ENCODE data around the gene KCNRG.
"Not testable (repeated sequence)": the region's sequence is repeated elsewhere in the genome, so short reads cannot be mapped to it uniquely, and the experiment has no call there.

The KCNRG gene, protein sequence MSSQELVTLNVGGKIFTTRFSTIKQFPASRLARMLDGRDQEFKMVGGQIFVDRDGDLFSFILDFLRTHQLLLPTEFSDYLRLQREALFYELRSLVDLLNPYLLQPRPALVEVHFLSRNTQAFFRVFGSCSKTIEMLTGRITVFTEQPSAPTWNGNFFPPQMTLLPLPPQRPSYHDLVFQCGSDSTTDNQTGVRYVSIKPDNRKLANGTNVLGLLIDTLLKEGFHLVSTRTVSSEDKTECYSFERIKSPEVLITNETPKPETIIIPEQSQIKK

DNA sequence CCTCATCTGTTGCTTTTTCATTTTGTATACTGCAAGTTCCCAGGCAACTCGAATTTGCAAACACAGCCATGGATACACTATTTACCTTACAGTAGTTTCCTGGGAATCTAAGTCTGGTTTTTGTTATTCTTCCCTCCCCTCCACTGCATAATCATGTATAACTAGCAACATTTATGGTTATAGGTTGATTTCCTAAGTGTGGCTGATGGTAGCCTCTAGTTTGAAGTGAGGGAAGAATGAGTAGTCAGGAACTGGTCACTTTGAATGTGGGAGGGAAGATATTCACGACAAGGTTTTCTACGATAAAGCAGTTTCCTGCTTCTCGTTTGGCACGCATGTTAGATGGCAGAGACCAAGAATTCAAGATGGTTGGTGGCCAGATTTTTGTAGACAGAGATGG lies at the start of gene KCNRG:
TSS of gene KCNRG (plus strand) at position 187 of the 400 bp plus-strand sequence. CDS start at position 237, 50 bp downstream.
- peak; percentile 8 for DNase-seq

DNA sequence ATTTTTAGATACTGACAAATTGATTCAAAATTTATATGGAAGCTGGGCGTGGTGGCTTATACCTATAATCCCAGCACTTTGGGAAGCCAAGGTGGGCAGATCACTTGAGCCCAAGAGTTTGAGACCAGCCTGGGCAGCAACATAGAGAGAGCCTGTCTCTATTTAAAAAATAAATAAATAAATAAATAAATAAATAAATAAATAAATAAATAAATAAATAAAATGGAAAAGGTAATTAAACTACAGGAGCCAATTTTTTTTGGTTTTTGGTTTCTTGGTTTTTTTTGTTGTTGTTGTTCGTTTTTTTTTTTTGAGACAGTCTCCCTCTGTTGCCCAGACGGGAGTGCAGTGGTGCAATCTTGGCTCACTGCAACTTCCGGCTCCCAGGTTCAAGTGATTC lies 47.8 kb upstream of the KCNRG start:
- DNase-seq, result no peak

DNA sequence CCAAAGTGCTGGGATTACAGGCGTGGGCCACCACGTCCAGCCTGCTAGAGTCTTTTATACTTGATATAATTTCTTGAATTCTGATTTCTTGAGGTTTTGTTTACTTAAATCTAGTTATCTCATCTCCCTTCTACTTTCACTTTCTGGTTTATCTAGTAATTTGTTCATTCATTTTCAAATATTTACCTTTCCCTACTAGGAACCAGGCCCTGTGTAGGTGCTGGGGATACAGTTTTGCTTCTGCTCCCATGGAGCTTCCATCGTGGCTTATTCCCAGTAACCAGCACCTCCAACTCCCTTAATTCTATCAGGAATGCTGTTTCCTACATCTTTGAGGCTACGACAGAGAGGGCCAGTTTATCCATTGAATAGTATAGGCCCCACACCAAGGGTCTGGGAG lies 42.5 kb upstream of the KCNRG start:
- peak; percentile 26 for DNase-seq

DNA sequence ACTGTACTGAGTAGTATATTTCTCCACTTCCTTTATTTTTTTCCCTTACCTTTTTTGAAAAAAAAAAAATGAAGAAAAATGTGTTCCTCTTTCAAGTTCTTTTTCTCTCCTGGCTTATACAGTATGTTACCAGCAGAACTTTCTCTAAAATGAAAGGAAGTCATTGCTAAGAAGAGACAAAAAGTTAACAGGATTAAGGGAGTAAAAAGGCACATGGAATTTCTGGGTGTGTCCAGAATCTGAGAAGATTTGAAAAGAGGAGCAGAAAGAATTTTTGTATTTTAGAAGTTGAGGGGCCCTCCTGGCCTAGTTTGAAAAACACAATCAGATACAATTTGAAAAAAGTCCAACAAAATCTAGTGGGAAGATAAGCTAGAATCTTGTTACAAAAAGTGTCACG lies 39.4 kb upstream of the KCNRG start:
- DNase-seq, result no peak

DNA sequence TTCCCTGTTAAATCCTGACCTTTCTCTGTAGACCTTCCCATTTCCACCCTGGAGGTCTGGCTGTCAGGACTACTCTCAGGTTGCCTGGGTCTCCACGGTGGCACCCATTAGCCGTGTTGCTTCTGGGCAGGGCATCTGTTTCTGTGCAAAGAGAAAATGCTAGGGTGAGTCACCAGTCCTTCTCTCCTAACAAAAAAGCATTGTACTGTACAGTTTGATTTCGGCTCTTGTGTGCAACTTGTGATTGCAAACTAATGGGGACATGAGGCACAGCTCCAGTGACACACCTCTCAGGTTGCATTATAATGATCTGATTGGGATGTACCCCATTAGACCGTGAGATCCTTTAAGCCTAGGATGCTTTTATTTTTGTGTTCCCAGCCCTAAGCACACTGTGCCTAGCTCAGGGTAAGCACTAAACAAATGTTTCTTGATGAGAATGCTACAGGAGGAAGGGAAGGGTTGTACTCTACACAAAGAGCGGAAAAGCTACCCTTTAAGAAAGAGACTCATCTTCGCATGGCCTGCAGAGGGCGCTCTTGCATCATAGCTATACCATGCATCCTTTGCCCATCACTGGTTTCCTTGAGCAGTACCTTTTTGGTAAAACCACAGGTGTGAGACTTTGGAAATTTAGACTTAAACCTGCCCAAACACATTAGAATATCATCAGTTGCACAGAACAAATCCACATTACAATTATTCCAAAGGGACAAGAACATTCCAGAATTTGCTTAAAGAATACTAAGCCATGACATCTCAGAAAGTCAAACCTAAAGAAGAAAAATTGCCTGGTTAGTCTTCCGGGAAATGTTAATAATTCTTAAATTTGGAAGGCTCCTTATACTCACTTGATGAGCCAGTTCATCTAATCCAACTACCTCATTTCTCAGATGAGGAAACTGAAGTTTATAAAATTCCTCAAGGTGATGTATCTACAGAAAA lies 38.7 kb upstream of the KCNRG start:
- peak; percentile 78 for DNase-seq

DNA sequence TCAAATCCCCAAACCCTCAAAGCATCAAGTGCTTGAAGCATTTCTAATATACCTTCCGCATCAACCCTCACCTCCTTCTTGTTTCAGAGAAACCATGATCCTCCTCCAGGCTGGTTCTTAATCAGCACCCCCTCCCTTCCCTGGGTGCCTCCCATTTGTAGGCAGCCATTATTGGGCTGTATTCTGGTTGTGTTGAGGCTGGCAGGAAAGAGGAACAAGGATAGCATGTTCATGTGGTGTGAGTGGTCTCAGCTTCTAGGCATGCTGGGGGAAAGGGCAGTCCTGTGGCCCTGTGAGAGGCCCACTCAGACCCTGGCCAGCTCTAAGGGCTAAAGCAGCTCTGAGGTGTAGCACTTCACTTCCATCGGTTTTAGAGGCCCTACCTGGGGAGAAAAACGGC lies 37.3 kb upstream of the KCNRG start:
- no peak for DNase-seq

DNA sequence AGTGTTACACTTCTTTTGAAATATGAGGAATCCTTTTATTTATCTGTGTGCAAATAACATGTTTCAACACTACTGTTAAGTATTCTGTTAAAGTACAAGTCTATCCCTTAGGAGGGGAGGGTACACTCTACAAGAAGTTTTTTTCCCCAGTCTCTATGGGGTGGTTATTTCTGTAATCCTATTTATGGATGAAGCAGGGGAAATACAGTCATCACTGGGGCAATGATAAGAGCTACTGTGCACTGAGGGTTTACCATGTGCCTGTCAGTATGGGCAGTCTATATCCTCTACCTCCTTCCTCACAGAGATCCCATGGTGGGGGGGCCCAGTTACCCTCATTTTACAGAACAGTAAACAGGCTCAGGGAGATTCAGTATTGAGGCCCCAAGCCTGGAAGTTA lies 35.0 kb upstream of the KCNRG start:
- no peak for DNase-seq

DNA sequence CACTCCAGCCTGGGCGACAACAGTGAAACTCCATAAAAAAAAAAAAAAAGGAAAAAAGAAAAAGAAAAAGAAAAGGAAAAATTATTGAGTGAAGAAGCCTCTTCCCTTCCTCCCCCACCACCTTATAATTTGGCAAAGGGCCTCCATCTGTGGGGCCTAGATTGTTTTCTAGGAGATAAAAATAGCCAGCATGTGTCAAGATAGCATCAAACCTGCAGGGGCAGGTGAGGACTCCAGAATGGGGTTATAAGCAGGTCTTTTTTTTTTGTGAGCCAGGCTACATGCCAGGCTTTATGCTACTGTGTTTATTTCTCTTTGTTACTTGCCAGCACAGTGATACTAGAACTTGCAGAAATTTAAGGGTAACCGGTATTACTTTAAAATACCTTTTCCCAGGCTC lies 30.1 kb upstream of the KCNRG start:
- DNase-seq, result no peak

DNA sequence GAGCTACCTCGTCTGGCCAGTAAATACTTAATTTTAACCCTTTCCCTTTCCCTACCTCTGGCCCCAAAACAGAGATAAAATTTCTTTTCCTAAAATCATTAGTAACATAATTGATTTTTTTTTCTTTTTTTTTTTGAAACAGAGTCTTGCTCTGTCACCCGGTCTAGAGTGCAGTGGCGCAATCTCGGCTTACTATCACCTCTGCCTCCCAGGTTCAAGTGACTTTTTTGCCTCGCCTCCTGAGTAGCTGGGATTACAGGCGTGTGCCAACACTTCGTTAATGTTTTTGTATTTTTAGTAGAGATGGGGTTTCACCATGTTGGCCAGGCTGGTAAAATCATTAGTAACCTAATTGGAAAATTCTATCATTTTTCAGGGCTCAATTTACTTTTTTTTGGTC lies 28.8 kb upstream of the KCNRG start:
- no peak for DNase-seq

DNA sequence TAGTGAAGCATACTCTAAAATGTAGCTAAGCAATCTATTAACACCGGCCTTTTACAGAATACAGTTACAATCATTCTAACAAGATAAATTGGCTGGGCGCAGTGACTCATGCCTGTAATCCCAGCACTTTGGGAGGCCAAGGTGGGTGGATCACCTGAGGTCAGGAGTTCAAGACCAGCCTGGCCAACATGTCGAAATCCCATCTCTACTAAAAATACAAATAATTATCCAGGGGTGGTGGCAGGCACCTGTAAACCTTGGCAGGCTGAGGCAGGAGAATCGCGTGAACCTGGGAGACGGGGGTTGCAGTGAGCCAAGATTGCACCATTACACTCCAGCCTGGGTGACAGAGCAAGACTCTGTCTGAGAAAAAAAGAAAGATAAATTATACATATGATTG lies 24.6 kb upstream of the KCNRG start:
- DNase-seq, result not testable (repeated sequence)

DNA sequence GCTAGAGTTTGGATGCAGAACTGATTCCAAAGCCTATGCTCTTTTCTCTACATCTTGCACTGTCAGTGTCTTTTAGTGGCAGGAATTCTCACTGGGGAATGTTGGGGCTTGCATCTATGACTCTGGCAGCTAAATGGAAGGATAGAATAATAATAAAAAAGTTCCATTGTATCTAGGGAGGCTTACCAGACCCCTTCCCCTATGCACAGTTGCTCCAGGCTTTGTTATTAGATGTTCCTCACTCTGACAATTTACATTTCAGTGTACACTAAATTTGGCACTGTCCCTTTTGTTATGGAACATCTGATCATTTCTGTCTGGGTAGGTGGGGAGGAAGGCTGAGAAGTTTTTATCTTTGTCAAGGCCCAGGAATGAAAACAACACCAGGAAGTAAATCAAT lies 22.1 kb upstream of the KCNRG start:
- DNase-seq, result no peak

DNA sequence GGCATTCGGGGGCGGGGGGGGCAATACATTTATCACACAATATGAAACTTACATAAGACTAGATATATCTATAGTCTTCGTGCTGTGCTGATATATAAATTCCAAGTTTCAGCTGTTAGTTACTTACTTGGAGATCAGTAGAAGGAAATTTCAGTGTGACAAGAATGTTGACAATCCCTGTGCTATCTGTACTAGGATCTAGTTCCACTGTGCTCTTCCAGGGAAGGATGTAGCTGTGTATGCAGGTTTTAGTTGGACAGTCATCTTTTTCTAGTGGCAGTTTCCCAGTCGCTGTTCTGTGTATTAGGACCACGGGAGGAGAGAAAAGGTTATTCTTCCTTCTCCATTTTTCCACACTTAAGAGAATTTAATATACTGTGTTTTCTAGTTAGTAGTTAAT lies 21.6 kb upstream of the KCNRG start:
- DNase-seq, result no peak

DNA sequence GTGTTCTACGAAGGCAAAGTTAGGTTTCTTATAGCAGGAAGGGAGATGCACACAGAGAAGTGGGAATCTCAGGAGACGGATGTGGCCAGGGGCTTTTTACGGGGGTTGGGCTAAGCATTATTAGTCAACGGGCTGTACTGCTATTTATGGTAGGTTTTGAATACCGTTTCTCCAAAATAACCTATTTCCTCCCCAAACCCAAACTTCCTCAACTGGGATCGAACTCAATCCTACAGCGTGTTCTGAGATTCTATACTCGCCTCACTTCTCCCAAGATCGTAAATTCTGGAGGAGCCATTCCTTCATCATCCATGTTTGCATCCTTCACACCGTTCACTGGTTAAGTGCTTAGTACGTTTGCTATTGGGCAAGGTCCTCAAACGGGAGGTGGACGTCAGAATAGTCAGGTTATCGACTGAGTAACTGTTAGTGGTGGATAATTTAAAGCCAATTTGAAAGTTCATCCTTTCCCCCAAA lies 19.6 kb upstream of the KCNRG start:
- peak; percentile 29 for DNase-seq

DNA sequence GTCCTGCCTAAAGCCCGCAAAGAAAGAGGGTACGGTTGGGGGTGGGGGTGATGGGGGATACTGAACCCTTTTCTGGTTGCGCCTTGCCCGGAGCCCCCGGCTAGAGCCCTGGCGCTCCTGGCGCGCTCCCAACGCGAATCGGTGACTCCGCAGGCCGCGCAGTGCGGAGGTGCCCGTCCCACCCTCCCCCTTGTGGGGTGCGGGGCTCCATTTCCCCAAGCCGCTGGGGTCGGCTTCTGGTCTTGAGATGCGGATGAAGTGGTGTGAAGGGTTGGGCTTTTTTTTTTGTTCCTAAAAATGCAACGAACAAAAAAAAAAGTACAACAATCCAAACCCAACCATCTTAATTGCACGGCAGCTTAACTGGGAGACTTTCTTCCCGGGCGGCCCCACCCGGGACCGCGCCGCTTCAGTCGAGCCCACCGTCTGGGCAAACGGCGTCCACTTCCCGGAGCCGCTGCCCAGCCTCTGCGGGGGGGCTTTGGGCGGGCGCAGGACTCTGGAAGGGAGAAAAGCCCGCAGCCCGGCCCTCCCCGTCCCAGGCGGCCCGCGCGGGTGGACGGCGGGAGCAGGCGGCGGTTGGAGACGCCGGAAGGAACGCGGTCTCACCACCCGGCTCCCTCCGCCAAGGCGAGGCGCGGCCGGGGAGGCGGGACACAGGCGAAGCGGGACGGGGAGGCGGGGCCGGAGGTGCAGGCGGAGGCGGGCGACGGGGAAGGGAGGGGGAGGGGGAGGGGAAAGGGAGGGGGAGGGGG lies 18.9 kb upstream of the KCNRG start:
- peak; percentile 96 for DNase-seq

DNA sequence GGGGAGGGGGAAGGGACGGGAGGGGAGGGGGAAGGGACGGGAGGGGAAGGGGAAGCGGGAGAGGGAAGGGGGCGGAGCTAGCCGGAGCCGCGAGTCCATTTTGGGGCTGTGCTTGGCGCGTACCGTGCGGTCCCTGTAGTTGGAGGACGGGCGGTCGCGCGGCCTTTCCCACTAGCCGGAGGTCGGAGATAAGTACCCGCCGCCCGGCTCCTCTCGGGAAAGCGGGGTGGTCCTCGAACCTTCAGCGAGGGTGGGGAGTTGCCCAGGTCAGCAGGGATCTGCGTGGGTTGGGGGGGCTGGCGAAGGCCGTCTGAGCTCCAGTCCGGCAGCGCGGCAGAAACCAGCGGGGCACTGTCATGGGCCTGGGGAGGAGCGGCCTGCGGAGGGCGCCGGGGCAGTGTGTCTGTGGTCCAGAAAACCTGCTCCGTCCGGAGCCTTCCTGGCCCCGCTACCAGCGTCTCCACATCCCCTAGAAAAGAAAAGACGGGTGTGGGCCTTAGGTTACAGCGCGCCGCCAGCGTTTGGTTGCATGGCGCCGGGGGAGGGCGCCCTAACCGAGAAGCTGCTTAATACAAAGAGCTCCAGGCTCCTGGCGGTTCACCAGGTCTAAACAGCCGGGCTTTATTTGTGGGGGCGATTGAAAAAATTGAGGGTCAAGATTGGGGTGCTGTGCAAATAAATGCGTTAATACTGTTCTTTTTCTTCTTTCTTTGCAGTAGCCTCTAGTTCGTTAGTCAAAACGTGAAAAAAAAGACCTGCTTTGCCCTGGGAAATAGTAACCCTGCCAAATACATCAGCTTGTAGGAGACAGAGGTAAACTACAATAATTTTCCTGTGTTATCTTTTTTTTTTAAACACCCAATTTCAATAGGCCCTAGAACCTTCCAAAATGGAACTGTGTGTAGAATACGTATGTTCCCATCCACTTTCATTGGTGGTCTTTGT lies 18.0 kb upstream of the KCNRG start, which contains the start of gene TRIM13:
TSS of gene TRIM13 (plus strand) at position 92 of the 945 bp plus-strand sequence. CDS start 14,899 bp downstream, outside the sequence.
- DNase-seq, result peak; percentile 93

DNA sequence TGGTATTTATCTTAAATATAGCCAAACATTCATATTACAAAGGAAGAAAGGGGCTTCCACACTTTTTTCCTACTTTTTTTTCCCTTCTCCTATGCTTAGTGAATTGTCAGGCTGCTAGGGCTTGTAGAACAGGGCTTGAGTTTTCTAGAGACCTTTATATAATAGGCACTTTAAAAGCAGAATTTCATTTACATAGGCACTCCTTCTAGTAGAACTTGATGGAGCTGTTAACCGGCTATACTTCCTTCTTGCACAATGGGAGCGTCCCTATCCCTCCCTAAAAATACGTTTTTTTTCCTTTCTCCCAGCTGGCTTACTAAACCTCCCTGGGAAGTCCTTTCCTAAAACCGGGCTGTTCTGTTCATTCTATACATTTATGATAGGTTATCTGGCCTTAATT lies 17.3 kb upstream of the KCNRG start:
- DNase-seq, result peak; percentile 7

DNA sequence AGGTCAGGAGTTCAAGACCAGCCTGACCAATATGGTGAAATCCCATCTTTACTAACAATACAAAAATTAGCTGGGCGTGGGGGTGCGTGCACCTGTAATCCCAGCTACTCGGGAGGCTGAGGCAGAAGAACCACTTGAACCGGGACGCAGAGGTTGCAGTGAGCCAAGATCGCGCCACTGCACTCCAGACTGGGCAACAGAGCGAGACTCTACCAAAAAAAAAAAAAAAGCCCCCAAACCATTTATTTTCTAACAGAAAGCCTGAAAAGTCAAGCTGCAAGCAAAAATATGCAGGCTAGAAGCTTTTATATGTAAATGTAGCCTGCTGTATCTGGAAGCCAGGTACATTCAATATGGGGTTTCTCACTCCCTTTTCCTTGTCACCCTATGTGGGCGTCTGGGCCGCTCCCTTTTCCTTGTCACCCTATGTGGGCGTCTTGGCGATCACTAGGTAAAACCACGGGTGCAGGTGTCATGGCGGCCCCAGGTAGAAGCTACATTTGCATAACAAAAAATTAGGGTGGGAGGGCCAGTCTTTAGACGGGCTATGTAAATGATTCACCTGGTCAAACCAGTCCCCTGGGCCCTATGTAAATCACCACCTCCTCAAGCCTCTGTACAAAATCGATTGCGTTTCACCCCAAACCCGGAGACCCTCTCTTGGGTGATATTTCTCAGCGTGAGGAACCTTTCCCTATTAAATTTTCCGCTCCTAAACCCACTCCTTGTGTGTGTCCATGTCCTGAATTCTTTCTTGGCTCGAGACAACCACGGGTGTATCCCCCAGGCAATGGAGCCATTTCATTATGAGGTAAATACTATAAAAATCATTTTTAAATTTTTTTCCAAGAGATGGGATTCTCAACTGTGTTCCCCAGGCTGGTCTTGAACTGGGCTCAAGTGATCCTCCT lies 16.3 kb upstream of the KCNRG start:
- no peak for DNase-seq

DNA sequence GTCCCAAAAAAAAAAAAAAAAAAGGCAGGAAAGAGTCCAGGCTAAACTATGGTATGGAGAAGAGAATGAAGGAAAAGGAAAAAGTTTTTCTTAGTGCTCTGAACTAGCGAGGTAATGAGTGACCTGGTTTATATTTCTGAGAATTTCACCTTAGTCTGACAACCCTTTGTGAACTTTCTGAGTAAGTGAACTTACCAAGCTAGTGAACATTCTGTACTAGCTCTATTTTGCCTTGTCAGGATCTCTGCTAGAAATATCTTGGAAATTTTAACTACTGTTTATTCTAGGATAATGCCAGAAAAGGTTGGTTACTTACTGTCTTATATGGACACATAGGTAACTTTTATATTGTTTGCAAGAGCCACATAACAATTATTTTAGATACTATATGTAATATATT lies 14.0 kb upstream of the KCNRG start:
- DNase-seq, result no peak

DNA sequence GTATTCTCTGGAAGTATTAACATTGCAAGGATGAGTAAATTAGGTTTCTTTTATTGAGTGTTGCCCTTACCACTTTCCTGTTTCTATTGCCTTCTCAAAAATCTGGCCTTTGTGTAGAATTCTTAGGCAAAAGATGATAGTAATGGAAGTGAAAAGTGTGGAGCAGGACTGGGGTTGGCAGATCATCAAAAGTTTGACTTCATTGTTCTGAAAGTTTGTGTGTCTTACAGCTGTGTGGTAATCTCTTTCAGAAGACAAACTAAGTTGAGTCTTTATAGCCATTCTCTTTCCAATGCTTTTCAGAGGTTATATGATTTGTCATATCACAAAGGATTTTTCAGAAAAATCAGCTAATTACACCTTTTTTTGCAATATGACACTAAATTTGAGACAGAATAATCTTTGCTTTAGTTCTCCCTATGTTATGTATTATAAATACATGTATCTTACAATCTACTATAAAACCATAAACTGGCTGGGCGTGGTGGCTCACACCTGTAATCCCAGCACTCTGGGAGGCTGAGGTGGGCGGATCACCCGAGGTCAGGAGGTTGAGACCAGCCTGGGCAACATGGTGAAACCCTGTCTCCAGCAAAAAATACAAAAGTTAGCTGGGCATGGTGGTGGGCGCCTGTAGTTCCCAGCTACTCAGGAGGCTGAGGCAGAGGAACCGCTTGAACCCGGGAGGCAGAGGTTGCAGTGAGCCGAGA lies 8.7 kb upstream of the KCNRG start:
- no peak for DNase-seq

DNA sequence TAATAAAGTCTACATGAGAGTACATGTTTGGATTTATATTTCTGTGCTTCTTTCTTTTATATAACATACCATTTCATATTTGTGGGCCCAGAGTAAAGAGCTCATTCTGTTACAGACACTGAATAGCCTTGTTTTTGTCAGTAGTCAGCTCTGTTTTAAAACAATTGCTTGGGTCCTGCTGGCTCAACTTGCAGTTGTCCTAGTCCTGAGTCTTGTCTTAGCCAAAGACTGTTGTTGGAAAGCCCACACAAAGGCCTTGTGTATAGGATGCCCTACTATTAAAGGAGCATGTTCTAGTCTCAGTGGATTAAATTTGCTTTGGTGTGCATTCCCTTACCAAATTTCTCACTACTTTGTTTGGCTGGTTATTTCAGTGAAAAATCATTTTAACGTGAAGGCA lies 3.8 kb upstream of the KCNRG start:
- DNase-seq, result no peak
